Parathyroid adenoma (tissue), 2 donors: ENCODE data around the gene TKT.

Source experiments
- H2AFZ ChIP-seq: fragments of 300-600 bp; sonication (generic); one replicate; pipeline ENCODE4 v1.7.0; 2017; ENCODE audit warnings: antibody characterized with exemption, mild to moderate bottlenecking
- H3K27ac ChIP-seq: fragments of 300-600 bp; sonication (generic); one replicate; pipeline ENCODE4 v1.7.0; 2017
- H3K27me3 ChIP-seq: fragments of 300-600 bp; sonication (generic); one replicate; pipeline ENCODE4 v1.7.0; 2017; ENCODE audit warnings: low read length; ENCODE audit not compliant: control insufficient read depth, insufficient read depth
- H3K36me3 ChIP-seq: fragments of 300-600 bp; sonication (generic); one replicate; pipeline ENCODE4 v1.7.0; 2017; ENCODE audit warnings: low read length; ENCODE audit not compliant: control insufficient read depth, insufficient read depth
- H3K4me1 ChIP-seq: fragments of 300-600 bp; sonication (generic); one replicate; pipeline ENCODE4 v1.7.0; 2017; ENCODE audit warnings: control low read depth
- H3K4me2 ChIP-seq: fragments of 300-600 bp; sonication (generic); one replicate; pipeline ENCODE4 v1.7.0; 2017; ENCODE audit warnings: low read length
- H3K4me3 ChIP-seq: fragments of 300-600 bp; sonication (generic); one replicate; pipeline ENCODE4 v1.7.0; 2017; ENCODE audit warnings: low read depth, low read length
- H3K79me2 ChIP-seq: fragments of 300-600 bp; sonication (generic); one replicate; pipeline ENCODE4 v1.7.0; 2017; ENCODE audit warnings: control low read depth
- H3K9ac ChIP-seq: fragments of 300-600 bp; sonication (generic); one replicate; pipeline ENCODE4 v1.7.0; 2017; ENCODE audit warnings: mild to moderate bottlenecking
- H3K9me3 ChIP-seq: fragments of 300-600 bp; sonication (generic); one replicate; pipeline ENCODE4 v1.7.0; 2017; ENCODE audit warnings: low read length; ENCODE audit not compliant: control insufficient read depth
- TF ChIP-seq, protein P1 (sequence below): fragments of 300-600 bp; sonication (generic); IDR thresholded peaks from one replicate; pipeline ENCODE4 v1.7.0; 2017; ENCODE audit warnings: antibody characterized with exemption, mild to moderate bottlenecking
- donor health status: primary hyperparathyroidism.

The TKT gene

DNA sequence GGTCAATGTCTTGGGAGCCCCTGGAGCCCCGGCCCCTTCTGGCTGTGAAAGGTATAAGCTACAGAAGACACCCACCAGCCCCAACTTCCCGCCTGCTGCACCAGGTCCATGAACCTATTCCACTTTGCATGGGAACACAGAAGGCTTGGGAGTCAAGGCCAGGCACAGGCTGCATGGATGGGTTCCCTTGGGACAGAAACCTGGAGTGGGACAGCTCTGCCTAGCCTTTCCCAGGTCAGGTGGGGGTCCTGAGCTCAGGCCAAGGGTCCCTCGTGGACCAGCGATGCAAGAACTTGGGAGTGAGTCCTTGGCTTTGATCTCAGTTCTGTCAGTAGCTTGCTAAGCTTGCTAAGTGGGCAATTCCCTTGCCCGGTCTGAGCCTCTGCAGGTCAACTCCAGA is 25.0 kb downstream of the TKT start:
- no peak overlapping the region for H3K9ac ChIP-seq
- H3K79me2 ChIP-seq, result no peaks in the 10 kb centered on the region
- no peaks in the 10 kb centered on the region for H3K4me1 ChIP-seq
- no peak overlapping the region for H3K4me2 ChIP-seq
- H3K9me3 ChIP-seq, result no peaks in the 10 kb centered on the region
- no peak overlapping the region for H2AFZ ChIP-seq
- no peaks in the 10 kb centered on the region for H3K36me3 ChIP-seq
- TF ChIP-seq, protein P1, sequence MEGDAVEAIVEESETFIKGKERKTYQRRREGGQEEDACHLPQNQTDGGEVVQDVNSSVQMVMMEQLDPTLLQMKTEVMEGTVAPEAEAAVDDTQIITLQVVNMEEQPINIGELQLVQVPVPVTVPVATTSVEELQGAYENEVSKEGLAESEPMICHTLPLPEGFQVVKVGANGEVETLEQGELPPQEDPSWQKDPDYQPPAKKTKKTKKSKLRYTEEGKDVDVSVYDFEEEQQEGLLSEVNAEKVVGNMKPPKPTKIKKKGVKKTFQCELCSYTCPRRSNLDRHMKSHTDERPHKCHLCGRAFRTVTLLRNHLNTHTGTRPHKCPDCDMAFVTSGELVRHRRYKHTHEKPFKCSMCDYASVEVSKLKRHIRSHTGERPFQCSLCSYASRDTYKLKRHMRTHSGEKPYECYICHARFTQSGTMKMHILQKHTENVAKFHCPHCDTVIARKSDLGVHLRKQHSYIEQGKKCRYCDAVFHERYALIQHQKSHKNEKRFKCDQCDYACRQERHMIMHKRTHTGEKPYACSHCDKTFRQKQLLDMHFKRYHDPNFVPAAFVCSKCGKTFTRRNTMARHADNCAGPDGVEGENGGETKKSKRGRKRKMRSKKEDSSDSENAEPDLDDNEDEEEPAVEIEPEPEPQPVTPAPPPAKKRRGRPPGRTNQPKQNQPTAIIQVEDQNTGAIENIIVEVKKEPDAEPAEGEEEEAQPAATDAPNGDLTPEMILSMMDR, result no peak
- H3K27ac ChIP-seq, result no peak overlapping the region
- no peaks in the 10 kb centered on the region for H3K27me3 ChIP-seq
- no peak overlapping the region for H3K4me3 ChIP-seq

DNA sequence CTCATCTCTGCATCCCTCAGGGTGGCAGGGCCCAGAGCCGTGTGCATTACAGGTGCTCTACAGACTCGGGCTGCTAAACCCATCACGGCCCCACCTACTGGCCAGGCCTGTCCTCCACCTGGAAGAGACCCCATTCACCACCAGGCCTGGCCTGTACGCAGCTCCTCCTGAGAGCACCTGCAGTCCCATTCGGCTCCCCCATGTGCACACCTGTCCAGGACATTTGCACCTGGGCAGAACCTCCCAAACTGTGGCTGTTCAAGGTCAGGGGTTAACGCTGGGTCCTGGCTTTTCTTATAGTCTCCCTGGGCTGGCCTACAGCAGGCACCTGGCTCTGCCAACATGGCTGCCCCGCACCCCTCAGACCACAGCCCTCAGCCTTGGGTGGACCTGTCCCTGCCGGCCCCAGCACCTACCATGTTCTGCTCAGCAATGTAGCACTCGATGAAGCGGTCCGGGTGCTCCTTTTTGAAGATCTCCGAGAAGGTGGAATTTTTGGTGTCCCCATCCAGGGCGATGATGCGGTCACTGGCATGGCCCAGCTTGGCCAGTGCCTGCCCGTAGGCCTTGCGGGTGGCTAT is 25.7 kb downstream of the TKT start:
- Histone ChIP-seq H3K36me3 (no peaks in the 10 kb centered on the region), H3K4me3 (no peak overlapping the region), H2AFZ (no peak overlapping the region), H3K79me2 (no peaks in the 10 kb centered on the region), H3K9ac (no peak overlapping the region), H3K9me3 (no peaks in the 10 kb centered on the region), H3K27me3 (no peaks in the 10 kb centered on the region), H3K27ac (no peak overlapping the region), H3K4me1 (no peaks in the 10 kb centered on the region), H3K4me2 (no peak overlapping the region)
- TF ChIP-seq, protein P1, result no peak

DNA sequence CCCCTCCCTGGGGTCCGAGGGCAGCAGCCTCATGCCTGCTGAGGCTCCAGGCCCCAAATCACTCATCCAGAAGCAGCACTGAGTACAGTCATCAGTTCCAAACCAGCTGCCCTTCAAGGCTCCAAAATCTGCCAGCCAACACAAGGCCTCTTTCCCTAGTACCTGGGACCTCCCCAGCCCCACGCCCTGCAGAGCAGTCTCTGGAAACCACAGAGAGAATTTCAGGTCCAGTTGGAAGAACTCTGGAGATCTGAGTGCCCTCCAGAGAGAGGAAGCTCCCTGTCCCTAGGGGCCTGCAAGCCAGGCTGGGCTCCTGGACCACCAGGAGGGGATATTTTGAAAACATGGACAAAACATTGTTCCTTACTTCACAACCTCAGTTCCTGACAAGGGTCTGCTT is 26.2 kb downstream of the TKT start:
- Histone ChIP-seq H3K4me2 (no peak overlapping the region), H3K9ac (no peak overlapping the region), H2AFZ (no peak overlapping the region), H3K79me2 (no peaks in the 10 kb centered on the region), H3K27ac (no peak overlapping the region), H3K27me3 (no peaks in the 10 kb centered on the region), H3K9me3 (no peaks in the 10 kb centered on the region), H3K4me1 (no peaks in the 10 kb centered on the region), H3K36me3 (no peaks in the 10 kb centered on the region), H3K4me3 (no peak overlapping the region)
- TF ChIP-seq, protein P1, result no peak

DNA sequence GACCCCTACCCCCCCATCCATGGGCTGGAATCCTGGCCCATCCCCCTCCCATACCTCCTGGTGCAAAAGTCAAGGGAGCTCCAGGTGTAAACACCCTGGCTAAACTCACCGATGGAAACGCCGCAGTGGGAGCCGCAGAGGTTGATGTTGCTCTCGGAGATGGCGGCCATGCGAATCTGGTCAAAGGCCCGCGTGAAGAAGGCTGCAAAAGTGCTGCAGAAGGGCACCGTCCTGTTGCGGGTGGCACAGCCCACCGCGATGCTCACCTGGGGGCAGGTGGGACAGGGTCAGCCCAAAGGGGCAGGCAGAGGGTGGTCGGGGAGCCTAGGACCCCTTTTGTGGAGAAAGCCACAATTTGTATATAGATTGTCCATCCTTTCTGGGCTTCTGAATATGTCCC is 26.7 kb downstream of the TKT start:
- H3K27me3 ChIP-seq, result no peaks in the 10 kb centered on the region
- no peaks in the 10 kb centered on the region for H3K79me2 ChIP-seq
- no peak overlapping the region for H3K4me2 ChIP-seq
- H3K9ac ChIP-seq, result no peak overlapping the region
- H3K27ac ChIP-seq, result no peak overlapping the region
- H3K9me3 ChIP-seq, result no peaks in the 10 kb centered on the region
- no peaks in the 10 kb centered on the region for H3K36me3 ChIP-seq
- no peaks in the 10 kb centered on the region for H3K4me1 ChIP-seq
- TF ChIP-seq, protein P1, result no peak
- H3K4me3 ChIP-seq, result no peak overlapping the region
- H2AFZ ChIP-seq, result no peak overlapping the region
